Trophoblast cell (in vitro differentiated cells and primary cell): ENCODE measurements around the gene PRR15.

Experiments
- DNase-seq, 2 donors: peaks; one replicate each; pipeline ENCODE4 v3.0.0-alpha.2; 2016
- H2AFZ ChIP-seq: 2 replicates; pipeline ENCODE4 v1.6.1; 2013; ENCODE audit warnings: low read length, moderate library complexity, mild to moderate bottlenecking; ENCODE audit not compliant: insufficient read depth, poor library complexity
- H2AK5ac ChIP-seq: 2 replicates; pipeline ENCODE4 v1.6.1; 2013; ENCODE audit warnings: mild to moderate bottlenecking, low read length
- H2BK120ac ChIP-seq: 2 replicates; pipeline ENCODE4 v1.6.1; 2013; ENCODE audit warnings: low read length, mild to moderate bottlenecking, moderate library complexity; ENCODE audit not compliant: insufficient read depth, poor library complexity
- H2BK12ac ChIP-seq: 2 replicates; pipeline ENCODE4 v1.6.1; 2013; ENCODE audit warnings: mild to moderate bottlenecking, low read length, moderate library complexity
- H2BK5ac ChIP-seq: 2 replicates; pipeline ENCODE4 v1.6.1; 2013; ENCODE audit warnings: low read length, low read depth, moderate library complexity, mild to moderate bottlenecking; ENCODE audit not compliant: poor library complexity
- H3K14ac ChIP-seq: 2 replicates; pipeline ENCODE4 v1.6.1; 2013; ENCODE audit warnings: mild to moderate bottlenecking, low read length
- H3K18ac ChIP-seq: 2 replicates; pipeline ENCODE4 v1.6.1; 2013; ENCODE audit warnings: mild to moderate bottlenecking, low read length
- H3K23ac ChIP-seq: 2 replicates; pipeline ENCODE4 v1.6.1; 2013; ENCODE audit warnings: low read length
- H3K27ac ChIP-seq: 2 replicates; pipeline ENCODE4 v1.5.1; 2013; ENCODE audit warnings: low read depth, mild to moderate bottlenecking, inconsistent platforms, low read length, moderate library complexity
- H3K27me3 ChIP-seq: 2 replicates; pipeline ENCODE4 v1.6.1; 2013; ENCODE audit warnings: inconsistent platforms, mild to moderate bottlenecking, low read length, moderate library complexity; ENCODE audit not compliant: insufficient read depth
- H3K36me3 ChIP-seq, 2 experiments: 1 replicate in 1 of 2; 2 replicates in 1 of 2; pipeline ENCODE4 v1.6.1; 2013; ENCODE audit warnings: low read length in 2 of 2, mild to moderate bottlenecking in 2 of 2, moderate library complexity in 1 of 2; ENCODE audit not compliant: insufficient read depth in 2 of 2, control insufficient read depth in 1 of 2
- H3K4ac ChIP-seq: 2 replicates; pipeline ENCODE4 v1.6.1; 2013; ENCODE audit warnings: low read depth, mild to moderate bottlenecking, low read length, moderate library complexity
- H3K4me1 ChIP-seq, 2 experiments: 1 replicate in 1 of 2; 2 replicates in 1 of 2; pipeline ENCODE4 v1.6.1; 2013; ENCODE audit warnings: low read length in 2 of 2, mild to moderate bottlenecking in 2 of 2, moderate library complexity in 1 of 2; ENCODE audit not compliant: insufficient read depth in 2 of 2, control insufficient read depth in 1 of 2
- H3K4me2 ChIP-seq: 2 replicates; pipeline ENCODE4 v1.6.1; 2013; ENCODE audit warnings: inconsistent platforms, mild to moderate bottlenecking, low read length, moderate library complexity
- H3K4me3 ChIP-seq: 2 replicates; pipeline ENCODE4 v1.5.1; 2013; ENCODE audit warnings: mild to moderate bottlenecking, low read depth, low read length, inconsistent platforms
- H3K79me1 ChIP-seq: one replicate; pipeline ENCODE4 v1.6.1; 2013; ENCODE audit warnings: low read length
- H3K79me2 ChIP-seq: 2 replicates; pipeline ENCODE4 v1.6.1; 2013; ENCODE audit warnings: low read length, mild to moderate bottlenecking; ENCODE audit not compliant: control insufficient read depth, insufficient read depth, poor library complexity
- H3K9ac ChIP-seq: 2 replicates; pipeline ENCODE4 v1.6.1; 2013; ENCODE audit warnings: mild to moderate bottlenecking, low read length
- H3K9me3 ChIP-seq: 2 replicates; pipeline ENCODE4 v1.6.1; 2013; ENCODE audit warnings: low read depth, mild to moderate bottlenecking, control low read depth, inconsistent platforms, low read length; ENCODE audit not compliant: insufficient read depth
- H4K12ac ChIP-seq: 2 replicates; pipeline ENCODE4 v1.6.1; 2013; ENCODE audit warnings: low read depth, mild to moderate bottlenecking, low read length, moderate library complexity
- H4K8ac ChIP-seq: 2 replicates; pipeline ENCODE4 v1.6.1; 2013; ENCODE audit warnings: low read depth, mild to moderate bottlenecking, low read length, moderate library complexity
- H4K91ac ChIP-seq: one replicate; pipeline ENCODE4 v1.6.1; 2013; ENCODE audit warnings: low read depth, mild to moderate bottlenecking, low read length, moderate library complexity
- WGBS: extraction: QIAGEN DNeasy Blood & Tissue Kit; methylation state at CpG from one replicate; pipeline ENCODE4 v1.1.7; 2013; ENCODE audit warnings: missing lambda C conversion rate; ENCODE audit not compliant: insufficient read length, insufficient coverage; ENCODE audit errors: extremely low coverage; 5-methylcytosine and 5-hydroxymethylcytosine counted together

PRR15 gene

DNA sequence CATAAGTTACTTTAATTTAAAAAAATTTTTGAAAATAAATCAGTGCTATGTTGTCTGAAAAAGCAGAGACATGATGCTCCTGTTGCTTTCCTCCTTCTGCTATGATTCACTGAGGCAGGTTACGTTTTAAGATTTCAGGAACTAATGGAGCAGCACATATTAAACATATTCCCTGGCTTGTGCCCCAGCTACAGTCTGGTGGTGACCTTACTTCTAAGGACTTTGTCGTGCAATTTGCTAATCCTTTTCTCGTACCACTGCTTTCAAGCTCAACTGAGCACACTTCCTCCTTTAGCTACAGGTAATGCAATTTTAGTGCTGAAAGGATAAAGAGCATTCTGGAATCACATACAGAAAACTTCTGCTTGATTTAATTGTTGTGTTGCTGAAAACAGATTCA, 16.2 kb upstream of the PRR15 start:
- WGBS: no CpG with 5 or more reads among the region's 3 CpGs
- Histone ChIP-seq H3K14ac (no peak overlapping the region), H3K79me1 (no peaks in the 10 kb centered on the region), H3K4ac (no peak overlapping the region), H3K18ac (no peak overlapping the region), H3K27ac (no peak overlapping the region), H3K27me3 (no peaks in the 10 kb centered on the region), H2BK5ac (no peak overlapping the region), H2BK120ac (no peak overlapping the region), H3K9me3 (peaks cover 1% of the 10 kb centered on the region), H3K36me3 (no peaks in the 10 kb centered on the region), H2BK12ac (no peak overlapping the region), H3K4me1 (peaks cover 0 to under 1% of the 10 kb centered on the region in 2 experiments), H3K9ac (no peak overlapping the region), H3K4me2 (no peak overlapping the region), H4K12ac (no peak overlapping the region), H2AK5ac (no peak overlapping the region), H4K91ac (no peak overlapping the region), H3K79me2 (no peaks in the 10 kb centered on the region), H3K4me3 (no peak overlapping the region), H3K23ac (no peak overlapping the region), H4K8ac (no peak overlapping the region), H2AFZ (no peak overlapping the region)
- DNase-seq: no peak

DNA sequence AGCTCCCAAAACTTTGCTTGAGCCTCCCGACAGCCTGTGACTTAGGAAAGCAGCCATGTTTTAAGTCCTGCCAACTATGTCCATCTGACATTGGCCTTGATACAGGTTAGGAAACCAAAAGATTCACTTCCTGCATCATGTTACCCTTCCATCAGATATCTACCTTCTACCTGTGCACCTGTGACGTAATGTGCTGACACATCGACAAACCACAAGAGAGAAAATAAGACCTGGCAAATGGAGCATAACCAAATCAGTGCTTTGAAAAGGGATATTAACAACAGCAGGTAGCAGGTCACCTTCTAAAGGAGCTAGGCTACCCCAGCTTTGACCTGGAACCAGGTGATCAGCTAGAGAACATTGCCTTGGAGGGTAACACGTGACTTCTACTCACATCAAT, 14.8 kb upstream of the PRR15 start:
- no peaks in the 10 kb centered on the region for H3K79me2 ChIP-seq
- H4K12ac ChIP-seq: no peak overlapping the region
- no peak overlapping the region for H3K4ac ChIP-seq
- no CpG with 5 or more reads among the region's 4 CpGs for WGBS
- H3K79me1 ChIP-seq: no peaks in the 10 kb centered on the region
- no peak overlapping the region for H2BK12ac ChIP-seq
- no peak overlapping the region for H4K8ac ChIP-seq
- H3K9ac ChIP-seq: no peak overlapping the region
- peaks cover 0 to 3% of the 10 kb centered on the region in 2 experiments for H3K4me1 ChIP-seq
- no peak overlapping the region for H3K4me3 ChIP-seq
- no peak overlapping the region for H2AFZ ChIP-seq
- DNase-seq: no peak
- no peak overlapping the region for H3K27ac ChIP-seq
- no peak overlapping the region for H3K14ac ChIP-seq
- H2BK5ac ChIP-seq: no peak overlapping the region
- H2AK5ac ChIP-seq: no peak overlapping the region
- peaks cover 1% of the 10 kb centered on the region for H3K9me3 ChIP-seq
- no peak overlapping the region for H4K91ac ChIP-seq
- H3K18ac ChIP-seq: no peak overlapping the region
- no peak overlapping the region for H3K4me2 ChIP-seq
- H3K27me3 ChIP-seq: no peaks in the 10 kb centered on the region
- H3K23ac ChIP-seq: no peak overlapping the region
- no peaks in the 10 kb centered on the region for H3K36me3 ChIP-seq
- H2BK120ac ChIP-seq: no peak overlapping the region

DNA sequence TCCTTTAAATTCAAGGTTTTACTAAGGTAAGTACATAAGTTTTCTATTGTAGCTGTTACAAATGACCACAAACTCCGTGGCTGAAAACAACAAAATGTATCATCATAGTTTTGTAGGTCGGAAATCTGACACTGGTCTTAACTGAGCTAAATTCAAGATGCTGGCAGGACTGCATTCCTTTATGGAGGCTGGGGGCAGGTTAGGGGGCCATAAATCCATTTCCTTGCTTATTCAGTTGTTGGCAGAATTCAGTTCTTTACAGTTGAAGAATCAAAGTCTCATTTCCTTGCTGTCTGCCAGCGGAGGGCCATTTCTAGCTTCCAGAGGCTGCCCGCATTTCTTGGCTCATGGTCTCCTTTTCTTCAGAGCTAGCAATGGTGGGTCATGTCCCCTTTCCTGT, 11.2 kb upstream of the PRR15 start:
- H2BK120ac ChIP-seq: no peak overlapping the region
- H3K27ac ChIP-seq: no peak overlapping the region
- no peak overlapping the region for H3K18ac ChIP-seq
- H2AK5ac ChIP-seq: no peak overlapping the region
- no peak overlapping the region for H3K4me3 ChIP-seq
- no peak overlapping the region for H2BK5ac ChIP-seq
- H3K36me3 ChIP-seq: no peaks in the 10 kb centered on the region
- no peak overlapping the region for H3K23ac ChIP-seq
- H3K79me2 ChIP-seq: no peaks in the 10 kb centered on the region
- no peak overlapping the region for H4K91ac ChIP-seq
- H3K9ac ChIP-seq: no peak overlapping the region
- no peak for DNase-seq
- H3K79me1 ChIP-seq: peaks cover 3% of the 10 kb centered on the region
- no peak overlapping the region for H3K4ac ChIP-seq
- WGBS: no CpG with 5 or more reads among the region's 4 CpGs
- peaks cover 0 to 7% of the 10 kb centered on the region in 2 experiments for H3K4me1 ChIP-seq
- H3K4me2 ChIP-seq: no peak overlapping the region
- H4K12ac ChIP-seq: no peak overlapping the region
- no peaks in the 10 kb centered on the region for H3K27me3 ChIP-seq
- H3K14ac ChIP-seq: no peak overlapping the region
- H3K9me3 ChIP-seq: no peaks in the 10 kb centered on the region
- no peak overlapping the region for H2BK12ac ChIP-seq
- H2AFZ ChIP-seq: no peak overlapping the region
- H4K8ac ChIP-seq: no peak overlapping the region

DNA sequence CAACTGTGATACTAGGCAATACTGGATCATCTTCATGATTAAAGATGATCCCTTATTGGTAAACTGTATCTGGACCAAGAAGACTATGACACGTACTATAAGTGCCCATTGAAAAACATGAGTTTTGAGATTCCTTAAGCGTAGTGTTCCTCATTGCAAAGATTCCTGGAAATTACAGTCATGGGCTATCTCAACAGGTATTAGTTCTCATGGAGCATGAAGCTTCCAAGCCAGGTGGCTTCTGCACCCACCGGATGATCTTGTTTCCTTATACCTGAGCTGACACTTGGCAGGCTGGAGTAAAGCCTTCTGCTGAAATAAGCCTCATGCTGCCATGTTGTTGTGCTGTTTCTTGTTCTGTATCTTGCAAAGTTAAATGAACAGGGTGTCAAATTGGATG, 8.6 kb upstream of the PRR15 start:
- H3K14ac ChIP-seq: no peak overlapping the region
- no peak overlapping the region for H2BK12ac ChIP-seq
- no peaks in the 10 kb centered on the region for H3K36me3 ChIP-seq
- H3K4me3 ChIP-seq: no peak overlapping the region
- no peaks in the 10 kb centered on the region for H3K27me3 ChIP-seq
- no peak overlapping the region for H2AK5ac ChIP-seq
- H2BK120ac ChIP-seq: no peak overlapping the region
- H4K8ac ChIP-seq: no peak overlapping the region
- H3K9me3 ChIP-seq: no peaks in the 10 kb centered on the region
- H3K79me1 ChIP-seq: peaks cover 3% of the 10 kb centered on the region
- no peak overlapping the region for H3K4me2 ChIP-seq
- no peaks in the 10 kb centered on the region for H3K79me2 ChIP-seq
- H3K9ac ChIP-seq: no peak overlapping the region
- no peak overlapping the region for H3K4ac ChIP-seq
- no peak overlapping the region for H4K12ac ChIP-seq
- no peak overlapping the region for H4K91ac ChIP-seq
- H3K27ac ChIP-seq: no peak overlapping the region
- H3K18ac ChIP-seq: no peak overlapping the region
- no peak overlapping the region for H2BK5ac ChIP-seq
- DNase-seq: peak; percentile 54 to 75
- H3K4me1 ChIP-seq: peaks cover 0 to 7% of the 10 kb centered on the region in 2 experiments
- WGBS: no CpG with 5 or more reads among the region's 3 CpGs
- H3K23ac ChIP-seq: no peak overlapping the region
- no peak overlapping the region for H2AFZ ChIP-seq
